Tibial nerve (tissue), 3 donors: ENCODE data around the gene CTBP2.

ENCODE experiments used
- POLR2A ChIP-seq, 2 donors: fragments of 450-650 bp; IDR thresholded peaks; one replicate each; pipeline ENCODE4 v1.6.1; 2017; ENCODE audit warnings: antibody characterized with exemption in 2 of 2, mild to moderate bottlenecking in 2 of 2, moderate library complexity in 2 of 2
- TF ChIP-seq, protein P1 (sequence below), 5 experiments: fragments of 200-600 bp in 3 of 5; fragments of 450-650 bp in 2 of 5; sonication (generic) in 3 of 5; IDR thresholded peaks; one replicate each; pipeline ENCODE4 v1.5.1; 2016 to 2019; ENCODE audit warnings: antibody characterized with exemption in 5 of 5, mild to moderate bottlenecking in 3 of 5, moderate library complexity in 2 of 5

DNA sequence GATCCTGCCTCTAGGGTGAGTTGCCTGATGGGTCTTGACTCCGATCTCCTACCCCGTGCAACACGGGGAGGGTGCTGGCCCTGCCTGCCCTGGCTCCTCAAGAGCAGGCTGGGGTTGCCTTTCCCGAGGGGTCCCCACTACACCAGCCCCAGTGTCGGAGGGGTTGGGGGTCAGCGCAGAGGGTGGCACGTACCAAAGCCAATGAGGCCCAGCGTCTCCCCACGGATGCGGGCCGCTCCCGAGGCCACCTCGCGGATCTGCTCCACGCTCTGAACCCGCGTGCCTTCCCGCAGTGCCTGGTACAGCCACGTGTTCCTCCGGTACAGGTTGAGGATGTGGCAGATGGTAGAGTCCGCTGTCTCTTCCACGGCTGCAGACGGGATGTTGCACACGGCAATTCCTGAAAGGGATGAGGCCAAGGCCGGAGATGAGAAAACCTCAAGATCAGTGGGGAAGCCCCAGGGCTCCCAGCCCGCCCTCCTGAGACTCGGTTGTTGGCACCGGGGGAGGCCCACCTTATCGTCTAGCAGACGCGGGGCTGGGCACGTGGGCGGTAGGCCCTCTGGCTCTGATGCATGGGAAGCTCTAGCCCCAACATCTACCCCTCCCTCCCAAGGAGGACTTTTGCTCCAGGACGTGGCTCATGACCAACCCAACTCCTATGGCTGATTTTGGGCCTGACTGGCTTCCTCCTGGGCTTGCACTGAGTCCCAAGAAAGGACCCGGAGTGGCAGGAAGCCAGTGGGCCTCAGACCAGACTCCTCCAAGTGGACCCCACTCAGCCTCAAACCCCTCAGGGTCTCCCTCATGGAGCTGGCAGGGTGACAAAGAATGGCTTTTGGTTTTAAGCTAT is 162.4 kb downstream of the CTBP2 start:
- no peak for TF ChIP-seq POLR2A (IDR thresholded peaks at IDR 0.05)
- TF ChIP-seq, protein P1, sequence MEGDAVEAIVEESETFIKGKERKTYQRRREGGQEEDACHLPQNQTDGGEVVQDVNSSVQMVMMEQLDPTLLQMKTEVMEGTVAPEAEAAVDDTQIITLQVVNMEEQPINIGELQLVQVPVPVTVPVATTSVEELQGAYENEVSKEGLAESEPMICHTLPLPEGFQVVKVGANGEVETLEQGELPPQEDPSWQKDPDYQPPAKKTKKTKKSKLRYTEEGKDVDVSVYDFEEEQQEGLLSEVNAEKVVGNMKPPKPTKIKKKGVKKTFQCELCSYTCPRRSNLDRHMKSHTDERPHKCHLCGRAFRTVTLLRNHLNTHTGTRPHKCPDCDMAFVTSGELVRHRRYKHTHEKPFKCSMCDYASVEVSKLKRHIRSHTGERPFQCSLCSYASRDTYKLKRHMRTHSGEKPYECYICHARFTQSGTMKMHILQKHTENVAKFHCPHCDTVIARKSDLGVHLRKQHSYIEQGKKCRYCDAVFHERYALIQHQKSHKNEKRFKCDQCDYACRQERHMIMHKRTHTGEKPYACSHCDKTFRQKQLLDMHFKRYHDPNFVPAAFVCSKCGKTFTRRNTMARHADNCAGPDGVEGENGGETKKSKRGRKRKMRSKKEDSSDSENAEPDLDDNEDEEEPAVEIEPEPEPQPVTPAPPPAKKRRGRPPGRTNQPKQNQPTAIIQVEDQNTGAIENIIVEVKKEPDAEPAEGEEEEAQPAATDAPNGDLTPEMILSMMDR (IDR thresholded peaks at IDR 0.05): no peak
